Esophagus (tissue), 2 donors: ENCODE data around the gene DNAJB8. TPM values are rescaled to one million over a fixed set of nuclear protein-coding genes. Genes with fewer than 3 reads are reported as not detected.

Source experiments
- H3K27ac ChIP-seq, 2 donors: one replicate each; pipeline ENCODE4 v1.5.1; 2013; ENCODE audit warnings: low read depth in 2 of 2, mild to moderate bottlenecking in 2 of 2, inconsistent platforms in 1 of 2, low read length in 1 of 2, moderate library complexity in 1 of 2
- H3K27me3 ChIP-seq, 2 donors: one replicate each; pipeline ENCODE4 v1.6.1; 2013; ENCODE audit warnings: low read length in 2 of 2, control low read depth in 1 of 2, mild to moderate bottlenecking in 1 of 2; ENCODE audit not compliant: insufficient read depth in 2 of 2, control insufficient read depth in 1 of 2
- H3K36me3 ChIP-seq, 2 donors: one replicate each; pipeline ENCODE4 v1.6.1; 2013; ENCODE audit warnings: low read length in 1 of 2; ENCODE audit not compliant: control insufficient read depth in 2 of 2, insufficient read depth in 2 of 2
- H3K4me1 ChIP-seq, 2 donors: one replicate each; pipeline ENCODE4 v1.6.1; 2013; ENCODE audit warnings: low read length in 1 of 2; ENCODE audit not compliant: control insufficient read depth in 2 of 2, insufficient read depth in 2 of 2
- H3K4me3 ChIP-seq, 2 donors: one replicate each; pipeline ENCODE4 v1.5.1; 2013; ENCODE audit warnings: low read length in 2 of 2, mild to moderate bottlenecking in 2 of 2, low read depth in 1 of 2, moderate library complexity in 1 of 2
- H3K9me3 ChIP-seq, 2 donors: one replicate each; pipeline ENCODE4 v1.6.1; 2013; ENCODE audit warnings: mild to moderate bottlenecking in 2 of 2, low read depth in 1 of 2, low read length in 1 of 2, moderate library complexity in 1 of 2; ENCODE audit not compliant: control insufficient read depth in 2 of 2, insufficient read depth in 1 of 2
- WGBS, 2 donors: extraction: QIAGEN DNeasy Blood & Tissue Kit; methylation state at CpG; one replicate each; pipeline ENCODE4 v1.1.7; 2013; 5-methylcytosine and 5-hydroxymethylcytosine counted together
- polyA plus RNA-seq, 2 donors: library from polyadenylated mRNA; stranded (reverse); fragments of 200-250 nt; gene quantifications; one replicate each; pipeline ENCODE4 v1.2.3, GENCODE V29; 2013
- donor health status: healthy with polysubstance abuse.
- donor health status: Bipolar disorder and iron deficiency.

Gene DNAJB8
- polyA plus RNA-seq, 2 donors, result not detected

- peaks cover 0 to 2% of the 10 kb centered on the region in 2 donors for H3K4me1 ChIP-seq
- H3K27me3 ChIP-seq, result peaks cover 0 to 19% of the 10 kb centered on the region in 2 donors
Observed at GRCh38 chr3:128432301-128432970, 34.3 kb downstream of the DNAJB8 start.

GRCh38 chr3:128431803-128432300 is 34.8 kb downstream of the DNAJB8 start:
- Histone ChIP-seq H3K4me3 (no peak overlapping the region), H3K4me1 (peaks cover 0 to 2% of the 10 kb centered on the region in 2 donors), H3K36me3 (no peaks in the 10 kb centered on the region), H3K9me3 (no peaks in the 10 kb centered on the region), H3K27ac (no peak overlapping the region), H3K27me3 (peaks cover 0 to 19% of the 10 kb centered on the region in 2 donors)
- WGBS, 2 donors, result 67 to 74% methylated on average over 13 of the region's 13 CpGs

More at GRCh38 chr3:128432301-128432970, 34.3 kb downstream of the DNAJB8 start:
- 6 to 13% methylated on average over 36 to 43 of the region's 43 CpGs for WGBS, 2 donors
- no peak overlapping the region for H3K27ac ChIP-seq
- H3K4me3 ChIP-seq, result peak overlapping the region in 1 of 2 donors; percentile 12
- no peaks in the 10 kb centered on the region for H3K36me3 ChIP-seq
- H3K9me3 ChIP-seq, result no peaks in the 10 kb centered on the region

GRCh38 chr3:128430731-128431130 is 36.0 kb downstream of the DNAJB8 start:
- WGBS, 2 donors, result 72 to 80% methylated on average over 8 of the region's 8 CpGs
- no peaks in the 10 kb centered on the region for H3K9me3 ChIP-seq
- H3K27ac ChIP-seq, result no peak overlapping the region
- no peaks in the 10 kb centered on the region for H3K36me3 ChIP-seq
- peaks cover 0 to 19% of the 10 kb centered on the region in 2 donors for H3K27me3 ChIP-seq
- H3K4me1 ChIP-seq, result peaks cover 2% of the 10 kb centered on the region in 2 donors
- H3K4me3 ChIP-seq, result no peak overlapping the region

- Histone ChIP-seq H3K27ac (no peak overlapping the region), H3K4me3 (no peak overlapping the region), H3K9me3 (no peaks in the 10 kb centered on the region), H3K36me3 (no peaks in the 10 kb centered on the region), H3K4me1 (peaks cover 2% of the 10 kb centered on the region in 2 donors), H3K27me3 (peaks cover 0 to 19% of the 10 kb centered on the region in 2 donors)
- 70 to 78% methylated on average over 10 of the region's 10 CpGs for WGBS, 2 donors
Observed at GRCh38 chr3:128430301-128430700, 36.4 kb downstream of the DNAJB8 start.

- H3K9me3 ChIP-seq, result no peaks in the 10 kb centered on the region
- H3K27ac ChIP-seq, result no peak overlapping the region
- H3K4me1 ChIP-seq, result peaks cover 2% of the 10 kb centered on the region in 2 donors
- peaks cover 0 to 19% of the 10 kb centered on the region in 2 donors for H3K27me3 ChIP-seq
- H3K36me3 ChIP-seq, result no peaks in the 10 kb centered on the region
- 85 to 91% methylated on average over 8 of the region's 8 CpGs for WGBS, 2 donors
- no peak overlapping the region for H3K4me3 ChIP-seq
Observed at GRCh38 chr3:128429751-128430150, 36.9 kb downstream of the DNAJB8 start.

- no peak overlapping the region for H3K27ac ChIP-seq
- H3K4me1 ChIP-seq, result peaks cover 2% of the 10 kb centered on the region in 2 donors
- no peak overlapping the region for H3K4me3 ChIP-seq
- no peaks in the 10 kb centered on the region for H3K9me3 ChIP-seq
- no peaks in the 10 kb centered on the region for H3K36me3 ChIP-seq
- peaks cover 0 to 19% of the 10 kb centered on the region in 2 donors for H3K27me3 ChIP-seq
- 89 to 91% methylated on average over 14 to 15 of the region's 15 CpGs for WGBS, 2 donors
Observed at GRCh38 chr3:128429275-128429674, 37.4 kb downstream of the DNAJB8 start.

- peaks cover 0 to 15% of the 10 kb centered on the region in 2 donors for H3K27me3 ChIP-seq
- H3K9me3 ChIP-seq, result no peaks in the 10 kb centered on the region
- no peaks in the 10 kb centered on the region for H3K36me3 ChIP-seq
- H3K4me3 ChIP-seq, result no peak overlapping the region
- 89% methylated on average over 19 of the region's 19 CpGs for WGBS, 2 donors
- H3K27ac ChIP-seq, result no peak overlapping the region
- H3K4me1 ChIP-seq, result peaks cover 2% of the 10 kb centered on the region in 2 donors
Observed at GRCh38 chr3:128427872-128428822, 38.5 kb downstream of the DNAJB8 start.

- WGBS, 2 donors, result 88% methylated on average over 15 of the region's 15 CpGs
- Histone ChIP-seq H3K27ac (no peak overlapping the region), H3K27me3 (peaks cover 0 to 7% of the 10 kb centered on the region in 2 donors), H3K4me1 (peaks cover 2% of the 10 kb centered on the region in 2 donors), H3K36me3 (no peaks in the 10 kb centered on the region), H3K9me3 (no peaks in the 10 kb centered on the region), H3K4me3 (no peak overlapping the region)
Observed at GRCh38 chr3:128427175-128427857, 39.4 kb downstream of the DNAJB8 start.
